Breast epithelium (tissue), 3 donors: Measurements from ENCODE around the gene SPTSSB.

Source experiments
- CTCF ChIP-seq, 3 donors: fragments of 450-650 bp; IDR thresholded peaks; one replicate each; pipeline ENCODE4 v1.5.1; 2016 to 2017; ENCODE audit warnings: antibody characterized with exemption in 3 of 3, mild to moderate bottlenecking in 3 of 3, moderate library complexity in 3 of 3
- POLR2AphosphoS5 ChIP-seq, 3 donors: sonication (generic); formaldehyde crosslinking; IDR thresholded peaks; one replicate each; pipeline ENCODE4 v1.6.1; 2017; ENCODE audit warnings: antibody characterized with exemption in 3 of 3

- no peak for TF ChIP-seq CTCF (IDR thresholded peaks at IDR 0.05)
- no peak for TF ChIP-seq POLR2AphosphoS5 (IDR thresholded peaks at IDR 0.05)
These were observed 31.9 kb upstream of the SPTSSB start for GRCh38 chr3:161403251-161403650.
